Cortex of kidney (tissue), 1 donor: ENCODE results near the gene IFT27.

Source experiments
- DNase-seq: peaks from one replicate; lab custom pipeline; 2025; lab: John Stamatoyannopoulos, UW

IFT27 gene

DNA sequence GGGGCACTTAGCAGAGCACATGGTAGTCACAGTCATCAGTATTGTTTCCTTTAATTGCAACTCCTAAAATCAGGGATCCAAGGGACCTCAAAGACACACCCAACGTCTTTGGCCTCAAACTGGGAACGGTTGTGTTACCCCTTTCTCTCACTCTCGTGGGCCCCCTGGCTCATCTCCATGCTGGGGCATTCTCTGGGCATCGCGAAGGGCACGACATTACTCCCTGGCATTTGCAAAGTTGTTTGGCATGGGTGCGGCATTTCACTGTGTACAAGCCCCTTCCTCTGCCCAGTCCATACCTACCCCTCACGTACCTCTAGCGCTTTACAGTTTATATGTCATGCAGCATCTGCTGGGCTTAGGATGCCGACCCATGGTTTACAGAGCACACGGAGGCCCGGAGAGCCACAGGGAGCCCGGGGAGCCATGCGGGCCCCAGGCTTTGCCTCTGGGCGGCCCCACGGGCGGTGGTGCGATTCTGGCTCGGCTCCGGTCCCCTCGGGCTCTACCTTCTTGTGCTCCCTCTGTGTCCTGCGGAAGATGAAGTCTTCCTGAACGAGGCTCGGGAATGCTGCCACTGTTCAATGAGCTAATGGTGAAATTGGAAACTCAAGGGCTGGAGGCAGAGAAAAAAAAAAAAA, 50.4 kb downstream of the IFT27 start:
- DNase-seq = no peak

DNA sequence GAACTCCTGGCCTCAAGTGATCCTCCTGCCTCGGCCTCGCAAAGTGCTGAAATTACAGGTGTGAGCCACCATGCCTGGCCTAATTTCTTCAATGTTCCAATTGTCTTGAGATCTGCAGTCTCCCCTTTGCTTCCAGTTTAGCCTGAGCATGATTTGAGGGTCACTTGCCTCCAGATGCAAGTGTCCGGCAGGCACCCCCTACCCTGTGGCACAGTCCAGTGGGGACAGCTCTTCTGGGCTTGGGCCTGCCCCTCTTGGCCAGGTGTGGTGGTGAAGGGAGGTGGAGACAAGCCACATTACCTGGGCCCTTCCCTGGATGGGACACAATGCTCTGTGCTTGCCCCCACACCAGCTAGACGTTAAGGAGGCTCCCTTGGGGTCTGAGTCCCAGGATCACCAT, 51.1 kb downstream of the IFT27 start:
- DNase-seq = no peak

DNA sequence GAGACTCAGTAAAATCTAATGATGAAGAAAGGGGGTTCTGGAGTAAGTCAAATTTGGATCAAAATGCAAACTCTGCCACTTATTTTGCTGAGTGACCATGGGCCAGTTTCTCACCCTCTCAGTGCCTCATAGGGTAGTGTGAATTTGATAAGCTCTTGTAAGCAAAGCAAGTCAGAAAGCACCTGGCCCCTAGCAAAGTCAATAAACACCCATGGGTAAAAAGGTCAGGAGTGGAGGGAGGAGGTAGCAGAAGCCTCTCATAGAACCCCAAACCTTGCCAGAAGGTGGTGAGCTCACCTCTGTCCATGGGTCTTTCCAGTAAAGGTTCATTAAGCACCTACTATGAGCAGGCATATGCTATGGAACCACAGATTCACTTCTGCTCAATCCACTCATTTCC, 53.9 kb downstream of the IFT27 start:
- no peak for DNase-seq

DNA sequence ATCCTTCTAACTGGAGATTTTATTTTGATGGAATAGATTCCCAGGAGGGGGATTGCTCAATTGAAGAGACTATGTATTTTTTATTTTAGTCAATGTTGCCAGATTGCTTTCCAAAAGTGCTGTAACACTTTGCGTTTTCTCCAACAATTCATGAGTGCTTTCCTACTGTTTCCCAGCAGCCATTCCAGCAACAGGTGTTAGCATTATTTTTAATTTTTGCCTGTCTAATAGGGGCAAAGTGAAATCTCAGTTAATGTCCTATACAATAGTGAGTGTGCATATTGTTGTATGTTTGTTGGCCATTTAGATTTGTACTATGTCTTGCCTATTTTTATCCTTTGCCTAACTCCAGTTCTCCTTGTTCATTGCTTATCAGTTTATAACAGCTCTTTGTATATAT, 60.3 kb downstream of the IFT27 start:
- DNase-seq = no peak

DNA sequence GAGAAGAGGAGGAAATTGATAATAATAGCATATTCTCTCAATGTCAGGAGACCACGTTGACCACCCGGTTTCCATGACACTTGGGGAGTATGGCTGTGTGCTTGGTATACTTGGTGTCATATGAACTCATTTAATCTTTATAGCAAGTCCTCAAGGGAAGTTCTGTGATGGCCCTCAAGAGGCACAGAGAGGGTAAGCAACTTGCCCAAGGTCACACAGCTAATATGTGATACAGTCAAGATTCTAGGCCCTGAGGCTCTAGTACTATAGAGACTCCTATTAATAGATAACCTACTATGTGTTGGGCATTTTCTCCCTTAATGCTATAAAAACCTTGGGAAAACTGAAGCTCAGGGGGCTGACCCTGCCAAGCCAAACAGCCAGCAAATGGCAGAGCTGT, 61.8 kb downstream of the IFT27 start:
- DNase-seq = no peak

DNA sequence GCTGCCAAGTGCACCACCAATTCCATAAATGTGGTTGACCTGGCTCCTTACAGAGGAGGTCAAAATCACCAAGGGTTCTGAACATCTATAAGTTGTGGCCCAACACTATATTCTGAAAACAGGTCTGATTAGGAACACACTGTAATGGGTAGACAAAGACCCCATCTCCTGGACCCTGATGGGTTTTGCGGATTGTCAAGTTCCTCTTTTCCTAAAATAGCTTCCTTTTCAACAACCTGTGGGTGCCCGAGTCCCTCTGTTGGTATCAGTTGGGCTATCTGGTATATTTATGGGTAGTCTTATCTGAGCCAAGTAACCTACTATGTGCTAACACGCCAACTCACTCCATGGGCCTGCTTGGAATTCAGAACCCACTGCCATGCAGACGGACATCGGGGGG, 62.5 kb downstream of the IFT27 start:
- DNase-seq = no peak
